ENCODE data around the gene MAMSTR. TPM values are rescaled to one million over a fixed set of nuclear protein-coding genes. Genes with fewer than 3 reads are reported as not detected.
A peak's percentile ranks its signal among the peaks of the same experiment; 100 is the strongest.

MAMSTR gene
- total and polyA plus RNA-seq, 9 of the 15 experiments (the other 6 are each of a cell fraction or from before 2014, with no cell fraction given) = 0.08 to 1.00 (median 0.40) TPM; not detected in 1

DNA sequence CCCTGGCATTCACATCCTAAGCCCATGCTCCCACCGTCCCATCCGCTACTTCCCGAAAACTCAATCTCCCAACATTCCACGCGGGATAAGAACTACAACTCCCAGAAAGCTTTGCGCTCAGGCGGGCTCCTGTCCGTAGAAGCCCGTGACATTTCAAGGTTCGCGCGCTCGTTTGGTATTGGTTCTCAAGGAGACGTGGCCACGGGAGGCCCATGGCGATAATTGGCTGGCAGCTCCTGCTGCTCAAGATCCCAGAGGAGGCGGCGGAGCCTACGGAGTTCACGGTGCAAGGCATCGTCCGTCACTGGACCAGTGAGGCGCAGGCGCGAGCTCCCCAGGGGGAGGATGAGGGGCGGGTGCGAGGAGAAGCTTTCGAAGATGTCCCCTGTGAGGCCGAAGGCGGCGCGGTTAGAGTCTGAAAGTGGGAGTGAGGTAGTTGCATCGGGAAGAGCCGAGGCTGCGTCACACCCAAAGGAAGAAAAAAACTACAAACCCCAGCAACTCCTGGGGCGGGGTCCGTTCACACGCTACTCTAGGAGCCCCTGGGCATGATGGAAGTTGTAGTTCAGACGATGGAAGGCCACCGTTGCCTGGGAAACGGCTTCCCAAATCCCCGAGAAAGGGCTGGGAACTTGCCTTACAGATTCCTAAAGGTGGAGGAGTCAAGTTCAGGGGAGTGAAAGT lies 1.2 kb upstream of the MAMSTR start (continued):
- TF ChIP-seq, protein P1, sequence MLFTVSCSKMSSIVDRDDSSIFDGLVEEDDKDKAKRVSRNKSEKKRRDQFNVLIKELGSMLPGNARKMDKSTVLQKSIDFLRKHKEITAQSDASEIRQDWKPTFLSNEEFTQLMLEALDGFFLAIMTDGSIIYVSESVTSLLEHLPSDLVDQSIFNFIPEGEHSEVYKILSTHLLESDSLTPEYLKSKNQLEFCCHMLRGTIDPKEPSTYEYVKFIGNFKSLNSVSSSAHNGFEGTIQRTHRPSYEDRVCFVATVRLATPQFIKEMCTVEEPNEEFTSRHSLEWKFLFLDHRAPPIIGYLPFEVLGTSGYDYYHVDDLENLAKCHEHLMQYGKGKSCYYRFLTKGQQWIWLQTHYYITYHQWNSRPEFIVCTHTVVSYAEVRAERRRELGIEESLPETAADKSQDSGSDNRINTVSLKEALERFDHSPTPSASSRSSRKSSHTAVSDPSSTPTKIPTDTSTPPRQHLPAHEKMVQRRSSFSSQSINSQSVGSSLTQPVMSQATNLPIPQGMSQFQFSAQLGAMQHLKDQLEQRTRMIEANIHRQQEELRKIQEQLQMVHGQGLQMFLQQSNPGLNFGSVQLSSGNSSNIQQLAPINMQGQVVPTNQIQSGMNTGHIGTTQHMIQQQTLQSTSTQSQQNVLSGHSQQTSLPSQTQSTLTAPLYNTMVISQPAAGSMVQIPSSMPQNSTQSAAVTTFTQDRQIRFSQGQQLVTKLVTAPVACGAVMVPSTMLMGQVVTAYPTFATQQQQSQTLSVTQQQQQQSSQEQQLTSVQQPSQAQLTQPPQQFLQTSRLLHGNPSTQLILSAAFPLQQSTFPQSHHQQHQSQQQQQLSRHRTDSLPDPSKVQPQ (CRISPR knock-in tag; IDR thresholded peaks at IDR 0.05; ENCODE audit: borderline replicate concordance) = no peak
- TF ChIP-seq CXXC5 (CRISPR knock-in tag; IDR thresholded peaks at IDR 0.05) (peak; percentile 95), RAD51 (IDR thresholded peaks at IDR 0.05; ENCODE audit: borderline replicate concordance, low read depth) (peak; percentile 49; the same call in 1 of the 2 replicates), CAMTA2 (CRISPR knock-in tag; conservative IDR thresholded peaks at IDR 0.05) (no peak), DACH1 (IDR thresholded peaks at IDR 0.05; ENCODE audit: partially characterized antibody) (no peak), TCF7 (IDR thresholded peaks at IDR 0.05; ENCODE audit: borderline replicate concordance) (no peak), CHD4 (IDR thresholded peaks at IDR 0.05; ENCODE audit: insufficient read depth, insufficient replicate concordance, low read depth, low read length, poor library complexity, severe bottlenecking) (no peak), EHMT2 (IDR thresholded peaks at IDR 0.05) (no peak), DDX20 (tag; IDR thresholded peaks at IDR 0.05; ENCODE audit: low read depth) (no peak), HINFP (tag; conservative IDR thresholded peaks at IDR 0.05; ENCODE audit: low read depth) (no peak), HDGF (IDR thresholded peaks at IDR 0.05) (no peak), U2AF1 (optimal IDR thresholded peaks at IDR 0.05; ENCODE audit: low read depth, low read length) (no peak), ZNF695 (CRISPR knock-in tag; IDR thresholded peaks at IDR 0.05) (no peak), GATAD2B (IDR thresholded peaks at IDR 0.05; ENCODE audit: borderline replicate concordance) (no peak), ZNF274 (IDR thresholded peaks at IDR 0.05; ENCODE audit: borderline replicate concordance, low read depth, low read length) (no peak), ZNF76 (CRISPR knock-in tag; IDR thresholded peaks at IDR 0.05; ENCODE audit: borderline replicate concordance) (no peak), DPF2 (IDR thresholded peaks at IDR 0.05) (no peak), POLR2G (IDR thresholded peaks at IDR 0.05; ENCODE audit: low read depth, low read length) (peak; percentile 86), BRF1 (IDR thresholded peaks at IDR 0.05; ENCODE audit: borderline replicate concordance, extremely low read depth, insufficient read length) (no peak), ZBTB7A (IDR thresholded peaks at IDR 0.05; ENCODE audit: borderline replicate concordance, control insufficient read depth, low read depth, low read length) (no peak), OTX1 (CRISPR knock-in tag; IDR thresholded peaks at IDR 0.05) (no peak), E2F4 (CRISPR knock-in tag; IDR thresholded peaks at IDR 0.05; ENCODE audit: low read depth) (peak; percentile 100)
- TF ChIP-seq, protein P2, sequence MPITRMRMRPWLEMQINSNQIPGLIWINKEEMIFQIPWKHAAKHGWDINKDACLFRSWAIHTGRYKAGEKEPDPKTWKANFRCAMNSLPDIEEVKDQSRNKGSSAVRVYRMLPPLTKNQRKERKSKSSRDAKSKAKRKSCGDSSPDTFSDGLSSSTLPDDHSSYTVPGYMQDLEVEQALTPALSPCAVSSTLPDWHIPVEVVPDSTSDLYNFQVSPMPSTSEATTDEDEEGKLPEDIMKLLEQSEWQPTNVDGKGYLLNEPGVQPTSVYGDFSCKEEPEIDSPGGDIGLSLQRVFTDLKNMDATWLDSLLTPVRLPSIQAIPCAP (CRISPR knock-in tag; IDR thresholded peaks at IDR 0.05; ENCODE audit: borderline replicate concordance) = no peak

Data from K562 (cell line).